ENCODE results near the gene XAF1. TPM values are rescaled to one million over a fixed set of nuclear protein-coding genes. Genes with fewer than 3 reads are reported as not detected.

Gene XAF1, protein sequence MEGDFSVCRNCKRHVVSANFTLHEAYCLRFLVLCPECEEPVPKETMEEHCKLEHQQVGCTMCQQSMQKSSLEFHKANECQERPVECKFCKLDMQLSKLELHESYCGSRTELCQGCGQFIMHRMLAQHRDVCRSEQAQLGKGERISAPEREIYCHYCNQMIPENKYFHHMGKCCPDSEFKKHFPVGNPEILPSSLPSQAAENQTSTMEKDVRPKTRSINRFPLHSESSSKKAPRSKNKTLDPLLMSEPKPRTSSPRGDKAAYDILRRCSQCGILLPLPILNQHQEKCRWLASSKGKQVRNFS
- 10 to 100 TPM in 1 of 2 donors, 1 to 10 TPM in 1; 6.5 to 72.3 TPM for total RNA-seq

- DNase-seq (ENCODE audit: low spot score in 2 of 2) = peak; percentile 35 to 61
- peak; percentile 63 to 70 for ATAC-seq
- Mint-ChIP-seq H3K36me3 (peaks cover 0 to 37% of the 10 kb centered on the region in 2 donors), H3K9me3 (no peaks in the 10 kb centered on the region), H3K27ac (peak within 1 kb of the TSS; percentile 89 to 99)
These were observed at the start of gene XAF1 for GRCh38 chr17:6755731-6756184. Gene XAF1, plus strand, starts transcription at chr17:6756046. Its CDS starts 33 bp downstream, at chr17:6756079.

GRCh38 chr17:6706499-6706898 lies 49.3 kb upstream of the XAF1 start:
- no peaks in the 10 kb centered on the region for H3K9me3 Mint-ChIP-seq
- no peaks in the 10 kb centered on the region for H3K36me3 Mint-ChIP-seq
- ATAC-seq (no peak), DNase-seq (ENCODE audit: low spot score in 2 of 2) (no peak)
- H3K27ac Mint-ChIP-seq = peak overlapping the region in 1 of 2 donors; percentile 39

GRCh38 chr17:6706996-6707395 lies 48.9 kb upstream of the XAF1 start:
- ATAC-seq (no peak), DNase-seq (ENCODE audit: low spot score in 2 of 2) (no peak)
- H3K9me3 Mint-ChIP-seq = no peaks in the 10 kb centered on the region
- H3K36me3 Mint-ChIP-seq = no peaks in the 10 kb centered on the region
- no peak overlapping the region for H3K27ac Mint-ChIP-seq

DNA sequence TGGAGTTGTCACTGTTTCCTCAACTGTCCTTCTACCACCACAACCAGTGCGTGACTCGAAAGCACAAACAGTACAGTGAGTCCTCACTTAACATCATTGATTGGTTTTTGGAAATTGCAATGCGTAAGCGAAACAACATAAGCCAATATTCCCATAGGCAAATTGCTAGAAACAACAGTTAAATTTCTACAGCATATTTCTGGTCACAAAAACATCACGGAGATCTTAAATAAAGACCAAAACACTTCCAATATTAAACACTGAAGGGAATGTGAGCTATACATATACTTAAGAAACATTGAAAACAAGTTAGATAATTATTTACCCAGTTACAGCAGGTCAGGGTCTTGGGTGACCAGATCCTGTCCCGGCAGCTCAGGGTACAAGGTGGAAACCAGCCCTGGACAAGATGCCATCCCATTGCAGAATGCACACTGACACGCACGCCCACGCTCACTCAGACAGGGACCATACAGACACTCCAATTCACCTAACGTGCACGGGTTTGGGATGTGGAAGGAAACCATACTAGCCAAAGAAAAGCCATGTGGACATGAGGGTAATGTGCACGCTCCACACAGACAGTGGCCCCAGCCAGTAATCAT lies 47.4 kb upstream of the XAF1 start:
- Mint-ChIP-seq H3K9me3 (no peaks in the 10 kb centered on the region), H3K27ac (no peak overlapping the region), H3K36me3 (no peaks in the 10 kb centered on the region)
- no peak for DNase-seq (ENCODE audit: low spot score in 2 of 2)
- no peak for ATAC-seq

DNA sequence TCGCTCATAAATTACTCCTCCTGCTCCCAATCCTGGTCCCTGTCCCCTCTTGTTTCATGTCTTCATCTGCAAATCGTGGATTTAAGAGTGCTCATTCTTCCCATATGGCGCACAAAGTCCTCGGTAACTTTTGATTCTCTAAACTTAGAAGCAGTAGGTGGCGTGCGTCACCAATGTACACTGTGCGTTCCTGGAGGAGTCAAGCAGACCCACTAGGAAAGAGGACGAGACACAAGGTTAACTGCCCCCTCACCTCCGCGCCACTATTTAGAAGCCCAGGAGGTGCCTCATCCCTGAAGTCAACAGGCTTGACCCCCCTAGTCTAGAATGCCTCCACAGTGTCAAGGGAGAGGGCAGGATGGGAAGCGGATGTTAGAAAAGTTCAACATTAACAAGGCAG lies 45.5 kb upstream of the XAF1 start:
- DNase-seq (ENCODE audit: low spot score in 2 of 2) (no peak), ATAC-seq (no peak)
- H3K36me3 Mint-ChIP-seq = peaks cover 0 to 9% of the 10 kb centered on the region in 2 donors
- no peaks in the 10 kb centered on the region for H3K9me3 Mint-ChIP-seq
- H3K27ac Mint-ChIP-seq = no peak overlapping the region

DNA sequence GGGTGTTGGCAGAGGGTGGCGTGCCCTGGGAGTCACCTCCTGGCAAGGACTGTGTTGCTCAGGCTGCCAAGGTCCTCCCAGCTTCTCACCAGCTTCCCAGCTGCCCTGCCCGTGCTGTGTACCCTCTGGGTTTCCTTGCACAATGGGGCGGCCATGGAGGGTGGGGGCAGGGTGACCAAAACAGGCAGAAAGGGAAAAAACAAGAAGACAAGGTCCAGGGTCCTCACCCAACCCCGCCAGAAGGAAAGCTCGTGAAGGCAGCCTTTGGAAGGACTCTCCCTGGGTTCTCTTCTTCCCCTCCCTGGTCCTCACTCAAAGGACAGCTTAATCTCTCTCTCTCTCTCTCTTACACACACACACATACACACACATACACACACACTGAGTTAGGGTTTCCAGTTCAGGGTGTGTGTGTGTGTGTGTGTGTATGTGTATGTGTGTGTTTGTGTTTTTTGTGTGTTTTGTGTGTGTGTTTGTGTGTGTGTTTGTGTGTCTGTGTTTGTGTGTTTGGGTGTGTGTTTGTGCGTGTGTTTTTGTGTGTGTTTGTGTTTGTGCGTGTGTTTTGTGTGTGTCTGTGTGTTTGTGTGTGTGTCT lies 44.7 kb upstream of the XAF1 start:
- DNase-seq (ENCODE audit: low spot score in 2 of 2) = no peak
- peaks cover 0 to 13% of the 10 kb centered on the region in 2 donors for H3K36me3 Mint-ChIP-seq
- peaks cover 0 to 4% of the 10 kb centered on the region in 2 donors for H3K9me3 Mint-ChIP-seq
- ATAC-seq = no peak
- no peak overlapping the region for H3K27ac Mint-ChIP-seq

- Mint-ChIP-seq H3K9me3 (peaks cover 0 to 4% of the 10 kb centered on the region in 2 donors), H3K36me3 (peaks cover 0 to 13% of the 10 kb centered on the region in 2 donors), H3K27ac (no peak overlapping the region)
- no peak for ATAC-seq
- no peak for DNase-seq (ENCODE audit: low spot score in 2 of 2)
These were observed 44.2 kb upstream of the XAF1 start for GRCh38 chr17:6711681-6712057.

- H3K27ac Mint-ChIP-seq = no peak overlapping the region
- H3K9me3 Mint-ChIP-seq = peaks cover 0 to 4% of the 10 kb centered on the region in 2 donors
- H3K36me3 Mint-ChIP-seq = peaks cover 0 to 13% of the 10 kb centered on the region in 2 donors
- DNase-seq (ENCODE audit: low spot score in 2 of 2) (no peak), ATAC-seq (no peak)
These were observed 43.6 kb upstream of the XAF1 start for GRCh38 chr17:6712058-6712853.

GRCh38 chr17:6712854-6713129 lies 43.1 kb upstream of the XAF1 start:
- peaks cover 0 to 13% of the 10 kb centered on the region in 2 donors for H3K36me3 Mint-ChIP-seq
- ATAC-seq (no peak), DNase-seq (ENCODE audit: low spot score in 2 of 2) (no peak)
- no peak overlapping the region for H3K27ac Mint-ChIP-seq
- H3K9me3 Mint-ChIP-seq = peaks cover 0 to 4% of the 10 kb centered on the region in 2 donors

DNA sequence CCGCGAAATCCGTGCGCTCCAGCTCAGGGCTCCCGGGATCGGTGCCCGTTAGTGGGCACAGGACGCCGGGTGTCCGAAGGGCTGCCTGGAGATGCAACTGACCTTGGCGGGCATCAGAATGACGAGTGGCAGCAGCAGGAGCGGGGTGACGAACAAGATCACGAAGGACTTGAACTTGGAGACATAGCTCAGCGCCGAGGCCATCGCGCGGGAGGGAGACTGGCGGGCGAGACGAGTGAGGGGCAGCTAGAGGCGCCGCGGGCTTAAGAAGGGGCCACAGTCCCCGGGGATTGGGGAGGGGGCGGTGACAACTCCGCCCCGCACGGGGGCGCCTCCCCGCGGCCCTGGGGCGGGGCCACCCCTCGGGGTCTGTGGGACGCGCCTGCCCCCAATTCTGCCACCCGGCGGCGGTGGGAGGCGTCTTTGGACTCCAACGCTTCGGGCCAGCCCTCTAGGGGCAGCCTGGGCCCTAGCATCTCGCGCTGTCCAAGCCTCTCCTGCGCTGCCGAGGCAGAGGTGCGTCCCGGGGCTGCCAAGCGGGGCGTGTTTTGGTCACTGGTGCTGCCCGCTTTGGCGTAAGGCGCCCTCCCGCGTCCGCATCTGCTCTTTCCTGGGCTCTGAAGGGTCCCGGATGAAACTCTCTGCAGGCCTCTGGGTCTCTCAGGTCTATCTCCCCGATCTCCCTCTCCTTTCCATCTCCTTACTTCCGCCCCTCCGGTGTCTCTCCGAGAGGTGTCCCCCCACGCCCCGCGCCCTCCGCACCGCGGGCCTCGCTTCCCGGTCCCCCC lies 42.5 kb upstream of the XAF1 start, which contains the start of gene SLC13A5:
TSS of gene SLC13A5 (minus strand) at position 240 of the 788 bp plus-strand sequence. CDS start at position 204, 36 bp downstream.
- peak; percentile 47 to 68 for ATAC-seq
- peak in 1 of 2 donors; percentile 27 for DNase-seq (ENCODE audit: low spot score in 2 of 2)
- Mint-ChIP-seq H3K9me3 (peaks cover 0 to 4% of the 10 kb centered on the region in 2 donors), H3K27ac (no peak within 1 kb of the TSS), H3K36me3 (peaks cover 0 to 13% of the 10 kb centered on the region in 2 donors)

DNA sequence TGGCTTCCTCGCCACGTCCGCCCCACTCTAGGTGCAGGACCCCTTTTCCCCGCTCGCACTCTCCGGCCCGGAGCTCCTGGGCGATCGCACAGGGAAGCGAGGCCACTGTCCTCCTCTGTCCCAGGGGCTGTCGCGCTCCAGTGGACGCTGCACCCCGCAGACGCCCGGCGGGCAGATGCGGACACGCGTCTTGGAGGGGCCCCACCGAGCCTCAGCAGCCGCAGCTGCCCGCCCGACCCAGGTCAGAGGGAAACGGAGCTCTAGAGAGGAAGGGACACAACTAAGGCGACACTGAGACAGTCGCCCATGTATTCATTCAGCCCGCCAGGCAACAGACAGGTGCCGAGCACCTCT lies 42.0 kb upstream of the XAF1 start:
- Mint-ChIP-seq H3K9me3 (peaks cover 0 to 4% of the 10 kb centered on the region in 2 donors), H3K36me3 (peaks cover 0 to 13% of the 10 kb centered on the region in 2 donors), H3K27ac (no peak overlapping the region)
- DNase-seq (ENCODE audit: low spot score in 2 of 2) = no peak
- peak in 1 of 2 donors; percentile 28 for ATAC-seq

GRCh38 chr17:6714315-6714874 lies 41.5 kb upstream of the XAF1 start:
- no peak overlapping the region for H3K27ac Mint-ChIP-seq

GRCh38 chr17:6716736-6717135 lies 39.1 kb upstream of the XAF1 start:
- Mint-ChIP-seq H3K27ac (no peak overlapping the region), H3K36me3 (peaks cover 0 to 13% of the 10 kb centered on the region in 2 donors), H3K9me3 (peaks cover 0 to 4% of the 10 kb centered on the region in 2 donors)
- no peak for DNase-seq (ENCODE audit: low spot score in 2 of 2)
- ATAC-seq = no peak

More at GRCh38 chr17:6714315-6714874, 41.5 kb upstream of the XAF1 start:
- DNase-seq (ENCODE audit: low spot score in 2 of 2) (no peak), ATAC-seq (no peak)
- Mint-ChIP-seq H3K9me3 (peaks cover 0 to 4% of the 10 kb centered on the region in 2 donors), H3K36me3 (peaks cover 0 to 13% of the 10 kb centered on the region in 2 donors)

DNA sequence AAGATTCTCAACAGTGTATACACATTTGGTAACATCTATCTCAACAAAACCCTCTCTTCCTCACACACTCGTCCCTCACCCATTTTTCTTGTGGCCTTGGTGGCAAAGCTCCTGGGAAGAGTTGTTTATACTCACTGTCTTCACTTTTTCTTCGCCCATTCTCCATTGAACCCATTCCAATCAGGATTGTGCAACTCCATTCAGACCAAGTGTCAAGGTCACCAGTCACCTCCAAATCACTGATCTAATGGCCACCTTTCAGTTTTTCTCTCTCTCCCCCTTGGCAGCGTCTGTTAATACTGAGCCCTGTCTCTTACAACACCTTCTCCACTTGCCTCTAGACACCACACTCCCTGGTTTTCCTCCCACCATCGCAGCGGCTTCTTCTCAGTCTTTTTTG lies 34.1 kb upstream of the XAF1 start:
- H3K36me3 Mint-ChIP-seq = no peaks in the 10 kb centered on the region
- H3K9me3 Mint-ChIP-seq = peaks cover 0 to 4% of the 10 kb centered on the region in 2 donors
- no peak for DNase-seq (ENCODE audit: low spot score in 2 of 2)
- ATAC-seq = no peak
- no peak overlapping the region for H3K27ac Mint-ChIP-seq

DNA sequence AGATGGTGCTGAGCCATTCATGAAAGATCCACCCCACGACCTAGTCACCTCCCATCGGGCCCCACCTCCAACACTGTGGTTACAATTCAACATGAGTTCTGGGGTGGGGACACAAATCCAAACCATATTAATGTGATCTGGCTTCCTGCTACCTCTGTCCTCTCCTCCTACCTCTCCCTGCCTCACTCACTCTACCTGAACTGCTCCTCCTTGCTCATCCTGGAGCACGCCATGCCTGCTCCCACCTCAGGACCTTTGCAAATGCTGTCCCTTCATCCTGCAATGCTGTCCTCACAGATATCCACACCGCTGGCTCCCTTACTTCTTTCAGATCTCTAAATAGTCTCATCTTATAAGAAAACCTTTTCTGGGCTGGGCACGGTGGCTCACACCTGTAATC lies 31.8 kb upstream of the XAF1 start:
- Mint-ChIP-seq H3K9me3 (peaks cover 0 to 4% of the 10 kb centered on the region in 2 donors), H3K27ac (no peak overlapping the region), H3K36me3 (no peaks in the 10 kb centered on the region)
- ATAC-seq = no peak
- DNase-seq (ENCODE audit: low spot score in 2 of 2) = no peak

DNA sequence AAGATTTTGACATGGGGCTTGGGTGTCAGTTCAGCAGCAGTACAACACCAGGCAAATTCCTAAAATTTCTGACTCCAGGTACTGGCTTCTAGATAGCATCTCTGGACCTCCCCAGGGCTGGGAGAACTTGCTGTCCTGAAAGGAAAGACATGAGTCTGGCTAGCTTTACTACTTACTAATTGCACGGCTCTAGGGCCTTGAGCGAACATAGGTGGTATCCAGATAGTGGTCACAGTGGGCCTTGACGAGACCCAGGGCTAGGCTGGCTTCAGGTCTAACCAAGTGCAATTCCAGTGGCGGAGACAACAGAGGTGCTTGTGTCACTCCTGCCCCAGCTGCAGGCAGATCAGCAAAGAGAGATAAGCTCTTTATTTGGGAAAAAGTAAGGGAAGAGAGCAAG lies 26.3 kb upstream of the XAF1 start:
- DNase-seq (ENCODE audit: low spot score in 2 of 2) (no peak), ATAC-seq (no peak)
- H3K9me3 Mint-ChIP-seq = peaks cover 0 to 4% of the 10 kb centered on the region in 2 donors
- no peaks in the 10 kb centered on the region for H3K36me3 Mint-ChIP-seq
- no peak overlapping the region for H3K27ac Mint-ChIP-seq
